ENCODE results near the gene SMIM9. TPM values are rescaled to one million over a fixed set of nuclear protein-coding genes. Genes with fewer than 3 reads are reported as not detected.

The SMIM9 gene
- polyA plus RNA-seq, 3 donors from 2014 or later: not detected

DNA sequence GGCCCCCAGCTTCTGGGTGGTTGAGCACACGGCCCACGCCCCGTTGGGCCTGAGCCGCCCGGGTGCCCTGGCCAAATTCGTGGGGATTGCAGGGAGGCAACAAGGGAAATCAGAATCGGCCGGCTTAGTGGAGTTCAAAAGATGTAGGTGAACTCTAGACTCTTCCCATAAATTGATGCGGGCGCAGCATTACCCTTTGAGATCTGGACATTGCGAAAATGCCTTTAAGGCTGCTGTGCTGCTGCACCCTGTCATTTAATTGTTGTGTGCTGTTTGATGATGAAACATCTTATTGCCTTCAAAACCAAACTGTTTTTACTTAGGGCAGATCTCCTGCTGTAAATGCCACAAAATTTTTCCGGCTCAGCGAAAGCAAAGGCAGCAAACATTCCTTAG is 28.8 kb downstream of the SMIM9 start:
- Mint-ChIP-seq H3K9me3 (no peaks in the 10 kb centered on the region), H3K4me3 (peak overlapping the region; percentile 77 to 90 (median 85)), H3K27me3 (ENCODE audit: low read depth in 3 of 3) (peaks cover 0 to 9% (median 0%) of the 10 kb centered on the region in 3 donors), H3K4me1 (peaks cover 35 to 42% of the 10 kb centered on the region in 2 donors), H3K36me3 (no peaks in the 10 kb centered on the region), H3K27ac (peak overlapping the region; percentile 48 to 67 (median 58))
- DNase-seq: no peak

DNA sequence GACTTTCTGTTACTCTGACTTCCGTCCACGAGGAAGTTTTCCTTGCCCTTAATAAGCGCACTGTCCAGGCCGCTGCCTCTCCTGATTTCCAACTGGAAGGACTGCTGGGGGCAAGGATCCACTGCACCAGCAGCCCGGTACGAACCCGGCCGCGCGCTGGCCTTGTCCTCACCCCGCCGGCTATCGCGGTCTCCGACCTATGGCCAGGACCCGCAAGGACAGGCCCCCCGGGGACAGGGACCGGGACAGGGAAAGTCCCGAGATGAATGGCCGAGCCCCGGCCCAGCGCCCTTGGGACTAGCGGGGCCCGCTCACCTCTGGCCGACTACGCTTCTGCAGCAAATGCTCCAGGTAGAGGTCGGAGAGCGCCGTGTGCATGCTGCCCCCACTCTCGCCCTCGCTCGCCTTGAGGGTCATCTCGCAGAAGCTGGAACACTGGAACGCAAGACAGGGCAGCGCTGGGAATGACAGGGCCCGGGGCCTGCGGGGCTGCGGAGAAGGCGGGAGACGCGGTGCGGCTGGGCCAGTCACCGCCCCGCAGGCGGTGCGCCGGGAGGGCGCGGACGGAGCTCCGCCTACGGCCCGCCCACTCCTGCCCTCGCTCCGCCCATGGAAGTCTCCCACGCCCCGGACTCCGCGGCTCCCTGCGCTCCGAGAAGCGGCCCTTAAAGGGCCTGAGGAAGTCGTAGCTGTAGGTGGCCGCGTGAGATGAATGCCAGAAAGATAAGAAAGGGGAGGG is 29.3 kb downstream of the SMIM9 start, which contains the start of gene MPP1:
Gene MPP1, minus strand, starts transcription at position 529 of the 739 bp plus-strand sequence. Its CDS starts 112 bp downstream, at position 417.
- no peaks in the 10 kb centered on the region for H3K36me3 Mint-ChIP-seq
- peaks cover 29 to 36% of the 10 kb centered on the region in 2 donors for H3K4me1 Mint-ChIP-seq
- H3K27ac Mint-ChIP-seq: peak within 1 kb of the TSS; percentile 48 to 67 (median 58)
- H3K27me3 Mint-ChIP-seq (ENCODE audit: low read depth in 3 of 3): peaks cover 0 to 6% (median 0%) of the 10 kb centered on the region in 3 donors
- peak within 1 kb of the TSS; percentile 77 to 90 (median 85) for H3K4me3 Mint-ChIP-seq
- DNase-seq: peak; percentile 76 to 82 (median 81)
- H3K9me3 Mint-ChIP-seq: no peaks in the 10 kb centered on the region

DNA sequence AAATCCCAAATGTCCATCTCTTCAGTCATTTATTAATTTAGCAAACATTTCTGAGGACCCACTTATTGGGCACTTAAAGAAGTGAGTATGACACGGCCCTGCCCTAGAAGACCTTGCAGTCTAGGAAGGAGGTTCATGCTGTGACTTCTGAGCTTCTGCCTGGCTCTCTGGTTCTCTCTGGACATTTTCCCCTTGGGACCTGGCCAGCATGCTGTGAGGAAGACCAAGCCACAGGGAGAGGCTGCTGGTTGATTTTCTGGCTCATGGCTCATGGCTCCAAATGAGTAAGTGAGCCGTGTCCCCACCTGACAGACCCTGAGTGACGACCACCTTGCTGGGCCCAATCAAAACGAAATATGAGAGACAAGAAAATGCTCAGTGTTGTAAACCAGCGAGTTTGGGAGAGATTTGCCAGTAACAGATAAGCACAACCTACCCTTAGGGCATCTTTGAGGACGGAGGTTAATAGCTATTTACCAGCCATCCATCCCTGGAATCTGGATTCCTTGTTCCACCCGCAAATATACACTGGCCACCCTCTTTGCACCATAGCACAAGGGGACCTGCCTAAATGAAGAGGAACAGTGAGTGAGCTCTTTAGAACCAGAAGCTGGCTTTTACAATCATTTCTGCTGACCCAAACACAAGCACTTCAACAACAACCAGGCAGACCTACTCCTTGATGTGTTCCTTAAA is 30.1 kb downstream of the SMIM9 start:
- Mint-ChIP-seq H3K9me3 (no peaks in the 10 kb centered on the region), H3K4me3 (peak overlapping the region; percentile 77 to 90 (median 82)), H3K27me3 (ENCODE audit: low read depth in 3 of 3) (peaks cover 0 to 5% (median 3%) of the 10 kb centered on the region in 3 donors), H3K27ac (peak overlapping the region in 3 of 6 donors; percentile 20 to 48 (median 32)), H3K36me3 (no peaks in the 10 kb centered on the region), H3K4me1 (peaks cover 23 to 29% of the 10 kb centered on the region in 2 donors)
- no peak for DNase-seq

DNA sequence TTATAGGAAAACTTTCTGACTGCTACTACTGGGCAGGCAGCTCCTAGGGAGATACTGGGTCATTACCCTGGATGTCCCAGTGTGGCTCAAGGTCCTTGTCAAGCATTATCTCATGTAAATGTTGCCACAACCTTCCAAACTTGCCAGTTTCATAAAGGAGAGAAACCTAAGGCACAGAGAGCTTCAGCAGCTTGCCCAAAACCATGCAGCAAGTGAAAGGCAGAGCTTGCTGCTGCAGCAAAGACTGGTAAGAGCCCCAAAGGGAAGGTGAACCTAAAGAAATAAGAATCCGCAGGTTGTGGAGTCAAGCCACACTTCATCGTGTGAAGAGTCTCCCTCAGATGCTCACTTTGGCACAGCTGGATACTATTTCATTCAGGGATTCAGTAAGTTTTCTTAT is 31.5 kb downstream of the SMIM9 start:
- H3K27ac Mint-ChIP-seq: no peak overlapping the region
- no peaks in the 10 kb centered on the region for H3K9me3 Mint-ChIP-seq
- H3K4me1 Mint-ChIP-seq: peaks cover 19% of the 10 kb centered on the region in 2 donors
- no peak for DNase-seq
- H3K36me3 Mint-ChIP-seq: no peaks in the 10 kb centered on the region
- peaks cover 0 to 5% (median 3%) of the 10 kb centered on the region in 3 donors for H3K27me3 Mint-ChIP-seq (ENCODE audit: low read depth in 3 of 3)
- H3K4me3 Mint-ChIP-seq: no peak overlapping the region

DNA sequence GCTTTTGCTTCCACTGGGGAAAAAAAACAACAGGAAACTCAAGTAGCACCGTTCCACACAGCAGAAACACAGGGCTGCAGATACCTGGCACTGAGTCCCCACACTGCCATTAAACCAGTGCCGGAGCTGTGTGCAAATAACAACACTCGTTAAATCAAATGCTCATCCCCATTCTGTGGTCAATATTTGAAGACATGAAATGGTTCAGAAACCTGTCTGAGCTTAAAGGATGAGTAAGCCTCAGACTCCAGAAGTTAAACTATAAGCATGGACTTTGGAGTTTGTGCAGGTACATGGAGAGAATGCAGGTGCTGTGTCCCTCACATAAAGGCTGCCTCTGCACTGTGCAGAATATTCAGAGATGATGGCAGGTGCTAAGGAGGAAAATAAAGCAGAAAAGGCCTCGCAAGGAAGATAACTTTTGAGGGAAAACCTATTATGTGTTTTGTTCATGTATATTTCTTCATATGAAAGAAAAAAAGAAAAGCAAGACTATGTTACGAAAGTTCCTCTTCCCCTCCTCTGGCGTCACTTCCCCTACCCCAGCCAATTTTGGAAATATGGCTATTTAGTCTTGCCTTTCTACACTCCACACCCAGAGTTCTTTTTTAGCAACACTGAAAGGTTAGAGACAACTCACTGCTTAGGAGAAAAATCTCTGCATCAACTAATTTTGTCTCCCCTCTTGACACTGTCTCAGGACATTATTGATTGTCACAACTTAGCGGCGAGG is 33.8 kb downstream of the SMIM9 start:
- H3K4me3 Mint-ChIP-seq: no peak overlapping the region
- no peaks in the 10 kb centered on the region for H3K9me3 Mint-ChIP-seq
- peaks cover 14% of the 10 kb centered on the region in 2 donors for H3K4me1 Mint-ChIP-seq
- no peaks in the 10 kb centered on the region for H3K36me3 Mint-ChIP-seq
- peaks cover 0 to 3% (median 0%) of the 10 kb centered on the region in 3 donors for H3K27me3 Mint-ChIP-seq (ENCODE audit: low read depth in 3 of 3)
- DNase-seq: no peak
- no peak overlapping the region for H3K27ac Mint-ChIP-seq

DNA sequence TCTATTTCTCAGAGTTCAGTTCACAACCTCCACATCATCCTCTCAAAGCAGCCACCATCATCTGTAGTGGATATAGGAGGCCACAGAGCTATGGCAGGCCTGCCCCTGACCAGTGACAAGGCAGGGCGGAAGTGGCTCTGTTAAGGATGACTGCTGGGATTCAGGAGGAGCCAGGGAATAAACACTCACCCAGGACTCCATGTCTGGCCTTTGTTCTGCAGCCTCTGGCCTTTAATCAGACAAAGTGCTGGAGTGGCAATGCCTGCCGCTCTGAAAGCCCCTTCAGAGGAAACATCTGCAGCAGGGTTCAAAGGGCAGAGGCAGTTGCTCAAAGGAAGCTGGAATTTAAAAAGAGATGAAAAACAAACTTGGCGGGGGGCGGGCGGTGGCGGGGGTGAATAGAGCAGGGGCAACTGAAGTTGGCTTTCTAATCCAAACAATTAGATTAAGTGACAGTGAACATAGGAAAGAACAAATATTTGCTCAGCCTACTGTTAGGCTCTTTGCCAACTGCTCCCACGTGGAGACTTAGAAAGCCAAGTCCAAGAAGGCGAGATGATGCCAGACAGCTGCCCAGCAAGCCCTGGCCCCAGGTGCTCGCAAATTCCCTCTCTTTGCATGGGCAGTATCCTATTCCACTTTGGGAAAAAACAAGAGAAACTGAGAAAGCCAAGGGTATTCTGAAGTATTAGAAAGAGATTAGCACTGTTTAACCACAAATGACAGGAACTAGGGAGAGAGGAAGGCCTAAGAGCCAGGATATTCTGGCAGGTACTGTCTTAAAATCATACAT is 34.7 kb downstream of the SMIM9 start:
- DNase-seq: no peak
- Mint-ChIP-seq H3K27me3 (ENCODE audit: low read depth in 3 of 3) (peaks cover 0 to 4% (median 3%) of the 10 kb centered on the region in 3 donors), H3K36me3 (no peaks in the 10 kb centered on the region), H3K27ac (no peak overlapping the region), H3K4me1 (peaks cover 9 to 10% of the 10 kb centered on the region in 2 donors), H3K9me3 (no peaks in the 10 kb centered on the region), H3K4me3 (no peak overlapping the region)

DNA sequence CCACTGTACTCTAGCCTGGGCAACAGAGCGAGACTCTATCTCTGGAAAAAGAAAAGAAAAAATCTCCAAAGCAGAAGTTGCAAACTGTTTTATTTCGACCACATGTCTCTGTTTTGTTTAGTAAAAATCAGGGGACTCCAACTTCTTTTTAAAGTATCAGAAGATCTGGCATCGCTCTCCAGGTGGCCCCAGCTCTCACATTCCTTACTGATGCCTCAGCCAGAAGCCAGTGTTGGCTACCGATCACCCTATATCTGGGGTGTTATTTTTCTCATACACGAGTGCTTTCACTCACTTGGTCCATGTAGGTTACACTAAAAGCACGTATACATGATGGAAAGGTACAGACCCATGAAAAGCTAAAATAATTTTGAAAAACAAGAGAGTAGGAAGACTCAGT is 37.5 kb downstream of the SMIM9 start:
- Mint-ChIP-seq H3K9me3 (no peaks in the 10 kb centered on the region), H3K4me1 (peaks cover 0 to 2% of the 10 kb centered on the region in 2 donors), H3K27me3 (ENCODE audit: low read depth in 3 of 3) (peaks cover 0 to 9% (median 3%) of the 10 kb centered on the region in 3 donors), H3K36me3 (no peaks in the 10 kb centered on the region), H3K4me3 (no peak overlapping the region), H3K27ac (no peak overlapping the region)
- no peak for DNase-seq

DNA sequence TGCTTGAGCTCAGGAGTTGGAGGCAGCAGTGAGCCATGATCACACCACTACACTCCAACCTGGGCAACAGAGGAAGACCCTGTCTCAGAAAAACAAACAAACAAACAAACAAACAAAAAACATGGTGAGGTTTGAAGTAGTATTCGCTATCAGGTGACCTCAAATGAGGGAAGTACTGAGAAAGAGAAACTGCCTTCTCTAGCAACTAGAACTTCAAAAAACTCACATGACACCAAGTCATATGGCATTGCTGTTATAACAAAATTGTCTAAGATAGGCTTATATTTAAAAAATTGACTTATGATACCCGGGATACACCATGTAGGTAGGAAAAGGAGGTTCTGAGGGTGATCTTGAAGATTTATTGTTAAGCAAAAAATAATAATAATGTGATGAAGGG is 39.4 kb downstream of the SMIM9 start:
- DNase-seq: no peak
- H3K27ac Mint-ChIP-seq: no peak overlapping the region
- H3K9me3 Mint-ChIP-seq: no peaks in the 10 kb centered on the region
- H3K4me1 Mint-ChIP-seq: peaks cover 0 to 2% of the 10 kb centered on the region in 2 donors
- H3K36me3 Mint-ChIP-seq: peaks cover 0 to 5% (median 0%) of the 10 kb centered on the region in 3 donors
- H3K27me3 Mint-ChIP-seq (ENCODE audit: low read depth in 3 of 3): peaks cover 0 to 10% (median 3%) of the 10 kb centered on the region in 3 donors
- no peak overlapping the region for H3K4me3 Mint-ChIP-seq

DNA sequence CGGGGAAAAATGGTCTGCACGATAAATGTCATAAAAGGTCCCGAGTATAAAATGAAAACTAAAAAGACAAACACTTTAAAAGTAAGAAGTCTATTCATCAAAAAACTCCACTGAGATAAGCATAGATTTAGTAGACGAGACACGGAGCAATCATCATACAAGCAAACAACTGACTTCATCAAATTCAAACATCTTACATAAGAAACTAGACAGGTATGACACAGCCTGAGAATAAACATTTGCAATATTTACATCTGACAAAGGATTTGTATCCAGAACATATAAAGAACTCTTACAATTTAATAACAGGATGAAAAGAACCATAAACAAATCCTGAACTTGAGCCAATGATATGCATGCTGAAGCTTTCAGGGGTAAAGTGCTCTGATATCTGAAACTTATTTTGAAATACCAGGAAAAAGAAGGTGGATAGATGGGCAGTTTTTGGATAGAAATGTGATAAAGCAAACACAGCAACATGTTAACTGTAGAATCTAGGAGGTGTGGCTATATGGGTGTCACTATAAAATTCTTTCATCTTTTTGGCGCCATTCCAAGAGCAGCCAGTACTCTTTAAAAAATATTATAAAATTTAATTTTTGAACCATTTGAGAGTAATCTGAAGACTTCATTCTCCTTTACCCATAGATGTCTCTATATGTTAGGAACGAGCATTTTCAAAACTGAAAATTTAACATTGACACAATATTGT is 41.2 kb downstream of the SMIM9 start:
- no peak for DNase-seq
- no peak overlapping the region for H3K4me3 Mint-ChIP-seq
- no peak overlapping the region for H3K27ac Mint-ChIP-seq
- H3K27me3 Mint-ChIP-seq (ENCODE audit: low read depth in 3 of 3): peaks cover 0 to 10% (median 2%) of the 10 kb centered on the region in 3 donors
- no peaks in the 10 kb centered on the region for H3K9me3 Mint-ChIP-seq
- H3K4me1 Mint-ChIP-seq: no peaks in the 10 kb centered on the region
- H3K36me3 Mint-ChIP-seq: peaks cover 0 to 5% (median 0%) of the 10 kb centered on the region in 3 donors

DNA sequence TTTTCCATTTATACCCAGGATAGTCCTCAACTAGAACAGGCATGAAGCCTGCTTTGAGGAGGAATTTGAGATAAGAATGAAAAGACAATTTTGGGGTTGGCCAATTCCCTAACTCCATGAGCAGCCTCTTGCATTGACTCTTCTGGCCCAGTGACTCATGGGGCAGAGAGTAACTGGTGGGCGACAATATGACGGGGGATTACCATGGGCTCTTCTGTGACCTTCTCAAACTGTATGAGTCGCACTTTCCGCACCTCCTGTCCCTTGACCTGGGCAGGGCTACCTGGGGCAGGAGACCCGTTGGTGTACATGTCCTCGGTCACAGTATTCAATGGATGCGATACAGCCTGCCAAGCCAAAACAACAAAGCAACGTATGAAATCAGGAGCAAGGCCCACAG is 42.5 kb downstream of the SMIM9 start:
- DNase-seq: no peak
- no peaks in the 10 kb centered on the region for H3K4me1 Mint-ChIP-seq
- no peaks in the 10 kb centered on the region for H3K9me3 Mint-ChIP-seq
- no peak overlapping the region for H3K4me3 Mint-ChIP-seq
- H3K27me3 Mint-ChIP-seq (ENCODE audit: low read depth in 3 of 3): peaks cover 0 to 11% (median 2%) of the 10 kb centered on the region in 3 donors
- H3K27ac Mint-ChIP-seq: no peak overlapping the region
- H3K36me3 Mint-ChIP-seq: peaks cover 0 to 5% (median 0%) of the 10 kb centered on the region in 3 donors

DNA sequence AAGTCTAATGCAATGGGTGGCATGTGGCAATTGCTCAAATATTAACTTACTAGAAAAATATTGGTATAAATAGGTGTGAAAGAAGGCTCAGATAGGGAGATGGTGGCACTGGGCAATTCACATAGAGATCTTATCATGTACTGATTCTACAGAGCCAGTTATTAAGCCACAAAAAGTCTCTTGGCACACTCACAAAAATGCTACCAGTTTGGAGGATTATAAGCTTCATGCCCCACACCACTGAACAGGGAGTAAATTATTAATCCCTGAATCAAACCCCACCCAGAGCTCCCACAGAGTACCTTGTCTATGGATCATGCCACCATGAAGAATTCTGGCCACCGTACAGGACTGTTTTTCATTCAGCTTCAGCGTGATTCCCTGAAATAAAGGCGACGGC is 43.0 kb downstream of the SMIM9 start:
- Mint-ChIP-seq H3K27ac (no peak overlapping the region), H3K36me3 (peaks cover 0 to 5% (median 0%) of the 10 kb centered on the region in 3 donors), H3K27me3 (ENCODE audit: low read depth in 3 of 3) (peaks cover 0 to 12% (median 2%) of the 10 kb centered on the region in 3 donors), H3K9me3 (no peaks in the 10 kb centered on the region), H3K4me1 (no peaks in the 10 kb centered on the region), H3K4me3 (no peak overlapping the region)
- no peak for DNase-seq

DNA sequence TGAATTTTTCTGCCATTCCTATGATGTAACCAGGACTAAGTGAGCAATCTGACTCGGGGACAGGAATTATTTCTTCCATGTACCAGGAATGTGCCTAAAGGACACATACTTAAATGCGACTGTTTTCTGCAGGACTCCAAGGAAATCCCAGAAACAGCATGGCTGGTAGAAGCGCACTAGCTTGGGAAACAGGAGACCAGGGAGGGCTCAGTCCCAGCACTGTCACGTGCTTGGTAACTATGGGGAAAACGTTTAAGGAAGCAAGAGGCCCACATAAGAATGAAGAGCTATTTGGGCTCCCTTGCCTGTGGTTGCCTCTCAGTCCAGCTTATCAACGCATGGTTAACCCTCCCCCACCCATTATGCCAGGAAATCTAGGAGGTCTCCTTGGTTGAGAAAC is 48.7 kb downstream of the SMIM9 start:
- Mint-ChIP-seq H3K9me3 (no peaks in the 10 kb centered on the region), H3K4me3 (no peak overlapping the region), H3K4me1 (peaks cover 0 to 3% of the 10 kb centered on the region in 2 donors), H3K27ac (no peak overlapping the region), H3K36me3 (peaks cover 0 to 4% (median 3%) of the 10 kb centered on the region in 3 donors), H3K27me3 (ENCODE audit: low read depth in 3 of 3) (peaks cover 0 to 3% (median 2%) of the 10 kb centered on the region in 3 donors)
- no peak for DNase-seq

All from immature natural killer cell (primary cell).